Fibroblast of skin of scalp (primary cell): ENCODE results near the gene CFAP74.

Experiments used
- DNase-seq: peaks from one replicate; pipeline ENCODE4 v3.0.0-alpha.2; 2013

CFAP74 gene

GRCh38 chr1:1914971-1915692 is 88.5 kb downstream of the CFAP74 start, which contains the start of gene CALML6:
TSS of gene CALML6 (plus strand) at chr1:1915260. CDS start at chr1:1915281, 21 bp downstream.
- DNase-seq: no peak

GRCh38 chr1:1914101-1914970 is 89.2 kb downstream of the CFAP74 start:
- DNase-seq: no peak

DNA sequence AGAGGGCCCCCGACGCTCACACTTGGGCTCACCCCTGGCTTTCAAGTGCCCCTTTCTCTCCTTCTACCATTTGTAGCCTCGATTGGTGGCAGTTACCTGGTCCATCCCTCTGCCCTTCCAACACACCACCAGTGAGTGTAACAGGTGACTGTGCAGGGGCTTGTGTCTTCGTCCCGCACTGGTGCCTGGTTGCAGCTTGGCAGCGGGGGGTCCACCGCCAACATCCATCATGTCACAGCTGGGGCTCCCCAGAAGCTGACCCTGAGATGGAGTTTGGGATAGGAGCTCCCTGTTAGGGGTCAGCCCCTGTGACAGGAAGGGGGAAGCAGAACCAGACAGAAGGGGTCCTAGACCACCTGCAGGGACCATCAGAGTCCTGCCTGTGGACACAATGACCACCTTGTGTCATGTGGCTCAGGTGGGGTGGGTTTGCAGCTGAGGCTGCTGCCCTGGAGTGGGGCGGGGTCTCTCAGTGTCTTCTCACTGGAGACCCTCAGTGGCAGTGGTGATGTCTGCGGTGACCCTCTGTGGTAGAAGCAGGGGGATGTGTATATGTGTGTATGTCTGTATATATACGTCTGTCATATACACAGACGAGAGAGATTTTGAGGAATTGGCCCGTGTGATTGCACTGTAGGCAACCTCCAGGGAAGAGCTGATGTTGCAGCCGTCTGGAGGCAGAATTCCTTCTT is 92.1 kb downstream of the CFAP74 start:
- DNase-seq: no peak

GRCh38 chr1:1910651-1911331 is 92.8 kb downstream of the CFAP74 start:
- no peak for DNase-seq

- no peak for DNase-seq
Measured at GRCh38 chr1:1910033-1910465, 93.5 kb downstream of the CFAP74 start.

DNA sequence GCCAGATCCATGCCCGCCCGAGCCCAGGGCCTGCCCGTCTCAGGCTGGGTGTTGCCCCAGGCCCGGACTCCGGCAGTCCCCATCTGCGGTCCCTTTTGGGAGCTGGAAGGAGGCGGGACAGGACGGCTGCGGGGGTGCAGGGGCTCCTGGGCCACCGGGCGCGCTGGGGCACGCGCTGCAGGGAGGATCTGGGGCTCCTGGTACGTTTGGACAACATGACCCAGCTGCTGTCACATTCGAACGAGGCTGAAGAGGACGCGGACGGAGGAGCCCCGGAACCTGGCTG is 95.1 kb downstream of the CFAP74 start:
- DNase-seq: no peak

DNA sequence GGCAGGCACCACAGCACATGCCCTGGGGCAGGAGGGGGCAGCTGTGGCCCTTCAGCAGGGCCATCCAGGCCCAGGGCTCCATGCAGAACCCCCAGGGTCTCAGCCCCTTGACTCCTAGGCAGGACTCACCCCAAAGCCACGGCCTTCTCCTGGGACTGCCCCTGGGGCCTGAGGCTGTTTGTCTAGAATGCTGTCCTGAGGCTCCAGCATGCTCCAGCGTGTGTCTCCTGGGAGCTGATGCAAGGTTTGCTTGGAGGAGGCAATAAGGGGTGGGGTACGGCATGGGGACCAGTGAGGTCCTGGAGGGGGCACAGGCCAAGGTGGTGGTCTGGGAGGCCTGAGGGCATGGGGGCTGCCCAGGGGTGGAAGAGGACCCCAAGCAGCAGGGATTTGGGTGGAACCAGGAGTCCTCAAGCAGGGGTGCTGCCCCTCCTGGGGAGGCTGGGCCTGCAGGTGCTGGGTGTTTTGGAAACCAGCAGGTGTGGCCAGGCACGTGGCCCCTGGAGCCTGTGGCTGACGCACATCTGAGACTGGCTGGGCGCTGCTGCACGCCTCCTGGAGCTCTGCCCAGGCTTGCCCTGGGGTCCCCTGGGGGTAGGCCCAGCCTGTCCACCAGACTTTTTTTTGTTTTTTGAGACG is 96.4 kb downstream of the CFAP74 start:
- DNase-seq: peak; percentile 71

DNA sequence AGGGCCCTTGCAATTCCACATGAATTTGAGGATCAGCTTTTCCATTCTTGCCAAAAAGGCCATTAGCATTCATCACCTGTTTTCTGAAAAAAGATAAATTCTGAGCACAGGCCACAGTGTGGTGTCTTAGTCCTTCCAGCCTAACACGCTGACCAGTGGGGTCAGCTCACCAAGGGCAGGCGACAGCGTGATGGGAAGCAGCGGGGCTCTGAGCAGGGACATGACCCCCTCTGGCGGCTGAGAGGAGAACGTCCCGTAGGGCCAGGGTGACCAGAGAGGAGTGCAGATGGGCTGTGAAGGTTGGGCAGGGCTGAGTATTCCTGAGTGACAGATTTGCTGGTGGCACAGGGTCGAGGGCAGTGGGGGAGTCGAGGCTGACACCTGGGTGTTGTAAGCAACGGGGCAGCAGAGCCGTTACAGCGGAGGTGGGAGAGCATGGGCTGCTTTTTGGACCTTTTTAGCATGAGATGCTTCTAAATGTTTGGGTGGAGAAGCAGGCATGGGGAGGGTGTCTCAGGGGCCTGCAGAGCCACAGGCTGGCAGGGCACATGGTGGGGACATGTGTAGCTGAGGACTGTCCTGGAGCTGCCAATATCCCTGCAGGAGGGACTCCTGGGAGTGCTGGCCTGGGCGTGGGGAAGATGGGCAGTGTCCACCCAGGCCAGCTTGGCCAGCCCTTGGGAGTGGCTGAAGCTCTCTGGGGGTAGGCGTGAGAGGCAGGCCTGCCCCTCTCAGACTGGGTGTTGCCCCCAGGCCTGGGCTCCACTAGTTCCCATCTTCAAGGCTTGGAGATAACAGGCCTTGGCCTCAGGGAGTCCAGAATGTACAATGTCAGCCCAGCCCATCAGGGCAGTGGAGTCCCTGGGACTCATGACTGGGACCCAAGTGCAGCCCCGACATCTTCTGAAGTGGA is 97.1 kb downstream of the CFAP74 start:
- peak; percentile 78 for DNase-seq

- DNase-seq: no peak
Measured at GRCh38 chr1:1903224-1903623, 100.4 kb downstream of the CFAP74 start.

- DNase-seq: no peak
Measured at GRCh38 chr1:1901641-1902294, 101.8 kb downstream of the CFAP74 start.

DNA sequence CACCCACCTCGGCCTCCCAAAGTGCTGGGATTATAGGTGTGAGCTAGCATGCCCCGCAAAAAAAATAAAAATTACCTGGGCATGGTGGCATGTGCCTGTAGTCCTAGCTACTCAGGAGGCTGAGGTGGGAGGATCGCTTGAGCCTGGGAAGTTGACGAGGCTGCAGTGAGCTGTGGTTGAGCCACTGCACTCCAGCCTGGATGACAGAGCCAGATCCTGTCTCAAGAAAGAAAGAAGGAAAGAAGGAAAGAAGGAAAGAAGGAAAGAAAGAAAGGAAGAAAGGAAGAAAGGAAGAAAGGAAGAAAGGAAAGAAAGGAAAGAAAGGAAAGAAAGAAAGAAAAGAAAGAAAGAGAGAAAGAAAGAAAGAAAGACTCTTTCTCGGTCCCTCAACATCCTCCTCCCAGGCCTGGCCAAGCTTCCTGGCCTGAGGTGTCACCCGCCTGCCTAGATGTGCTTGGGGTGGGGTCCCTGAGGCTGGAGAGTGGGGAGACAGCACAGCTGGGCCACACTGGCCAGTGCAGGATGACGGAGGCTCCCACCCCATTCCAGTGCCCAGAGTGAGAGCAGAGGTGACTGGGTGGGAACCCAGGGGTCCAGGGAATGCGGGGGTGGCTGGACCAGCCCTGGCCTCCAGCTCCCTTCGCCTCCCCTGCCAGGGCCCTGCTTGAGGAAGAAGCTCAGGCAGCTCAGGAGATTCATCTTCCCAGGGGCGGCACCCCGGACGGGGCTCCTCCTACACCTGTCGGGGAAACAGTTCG is 102.5 kb downstream of the CFAP74 start:
- no peak for DNase-seq

DNA sequence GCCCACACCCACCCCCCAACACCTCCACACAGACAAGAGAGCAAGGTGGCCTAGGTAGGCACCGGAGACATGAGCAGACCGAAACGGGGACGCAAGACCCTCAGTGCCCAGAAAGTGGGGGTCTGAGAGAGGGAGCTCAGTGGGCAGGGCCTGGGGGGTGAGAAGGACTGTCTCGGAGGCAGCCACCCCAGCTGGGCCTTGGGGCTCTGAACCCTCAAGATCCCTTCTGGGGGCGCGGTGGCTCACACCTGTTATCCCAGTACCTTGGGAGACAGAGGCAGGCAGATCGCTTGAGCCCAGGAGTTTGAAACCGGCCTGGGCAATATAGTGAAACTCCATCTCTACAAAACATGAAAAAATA is 103.6 kb downstream of the CFAP74 start:
- DNase-seq: no peak

DNA sequence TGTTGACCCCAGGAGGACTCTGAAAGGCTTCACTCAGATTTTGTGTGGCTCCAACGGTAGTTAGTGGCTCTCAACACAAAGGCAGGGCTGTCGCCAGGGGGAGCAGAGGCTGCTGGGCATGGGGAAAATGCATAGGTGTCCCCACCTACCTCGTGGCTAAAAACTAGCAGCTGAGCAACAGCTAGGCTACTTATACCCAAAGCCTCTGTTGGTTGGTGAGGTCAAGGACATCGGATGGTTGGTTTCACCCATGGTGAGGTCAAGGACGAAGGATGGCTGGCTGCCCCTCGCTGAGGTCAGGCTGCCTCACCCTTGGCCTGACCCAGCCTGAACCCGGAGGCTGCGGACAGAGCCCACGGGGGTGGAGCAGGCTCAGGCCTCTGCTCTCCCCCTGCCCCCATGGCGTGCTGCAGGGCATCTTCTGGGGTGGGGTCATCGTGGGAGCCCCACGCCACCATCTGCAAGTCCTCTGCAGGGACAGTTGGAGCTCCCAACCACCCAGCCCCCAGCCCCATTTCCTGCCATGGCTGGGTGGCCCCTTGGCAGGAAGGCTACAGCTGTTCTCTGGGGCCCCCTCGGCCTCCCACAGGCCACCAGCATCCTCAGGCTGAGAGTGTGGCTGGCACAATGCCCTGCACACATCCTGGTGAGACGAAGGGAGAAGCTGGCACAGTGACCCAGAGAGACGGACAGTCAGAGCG is 104.2 kb downstream of the CFAP74 start:
- DNase-seq: no peak

- no peak for DNase-seq
Measured at GRCh38 chr1:1898246-1898933, 105.2 kb downstream of the CFAP74 start.

- no peak for DNase-seq
Measured at GRCh38 chr1:1895456-1896336, 107.9 kb downstream of the CFAP74 start.

GRCh38 chr1:1895060-1895418 is 108.5 kb downstream of the CFAP74 start:
- no peak for DNase-seq

DNA sequence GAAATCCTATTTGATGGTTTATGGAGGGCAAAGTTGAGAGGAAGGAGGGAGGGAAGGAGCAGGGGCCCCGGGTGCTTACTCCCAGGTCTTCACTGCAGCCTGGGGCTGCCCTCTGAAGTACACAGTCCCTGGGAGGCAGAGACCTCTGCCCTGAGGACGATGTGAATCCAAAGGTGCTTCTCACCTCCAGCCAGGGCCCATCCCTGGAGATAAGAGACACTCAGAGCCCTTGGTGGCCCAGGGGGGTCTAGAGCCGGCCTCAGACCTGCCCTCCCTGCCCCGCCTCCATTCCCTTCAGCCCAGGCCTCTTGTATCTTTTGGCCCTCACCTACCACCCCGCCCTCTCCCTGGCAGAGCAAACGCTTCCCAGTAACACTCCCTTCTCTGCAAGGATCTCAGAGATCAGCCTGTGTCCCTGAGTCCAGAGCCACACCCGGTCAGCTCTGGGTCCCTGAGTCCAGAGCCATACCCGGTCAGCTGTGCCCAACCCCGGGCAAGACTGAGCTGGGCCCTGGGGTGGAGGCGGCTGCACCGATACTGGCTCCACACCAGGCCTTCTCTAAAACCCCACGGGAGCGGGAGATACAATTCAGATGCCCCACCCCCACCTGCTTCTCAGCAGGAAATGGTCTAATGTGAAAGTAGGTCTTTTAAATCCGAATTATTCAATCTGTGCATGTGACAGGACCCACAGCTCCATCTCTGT is 109.1 kb downstream of the CFAP74 start:
- no peak for DNase-seq
